SK-N-MC (cell line): ENCODE measurements around the gene PAIP2.

Experiments used
- EZH2 ChIP-seq: fragments of 200-600 bp; sonication (generic); IDR thresholded peaks from one replicate; pipeline ENCODE4 v1.6.1; 2017; ENCODE audit warnings: antibody characterized with exemption
- FOXP2 ChIP-seq: optimal IDR thresholded peaks from 2 replicates; pipeline ENCODE3; 2011; ENCODE audit warnings: mild to moderate bottlenecking, moderate library complexity; ENCODE audit not compliant: insufficient read depth; ENCODE audit errors: extremely low read length, control extremely low read depth
- POLR2AphosphoS5 ChIP-seq: IDR thresholded peaks from 2 replicates; pipeline ENCODE4 v1.6.1; 2012; ENCODE audit warnings: mild to moderate bottlenecking, low read depth, low read length, borderline replicate concordance

GRCh38 chr5:139392324-139392677, 50.6 kb downstream of the PAIP2 start:
- no peak for TF ChIP-seq EZH2
- TF ChIP-seq POLR2AphosphoS5: no peak
- no peak for TF ChIP-seq FOXP2
